ENCODE results near the gene NAALADL2.
"Not testable (repeated sequence)": the region's sequence is repeated elsewhere in the genome, so short reads cannot be mapped to it uniquely, and the experiment has no call there.

Gene NAALADL2

DNA sequence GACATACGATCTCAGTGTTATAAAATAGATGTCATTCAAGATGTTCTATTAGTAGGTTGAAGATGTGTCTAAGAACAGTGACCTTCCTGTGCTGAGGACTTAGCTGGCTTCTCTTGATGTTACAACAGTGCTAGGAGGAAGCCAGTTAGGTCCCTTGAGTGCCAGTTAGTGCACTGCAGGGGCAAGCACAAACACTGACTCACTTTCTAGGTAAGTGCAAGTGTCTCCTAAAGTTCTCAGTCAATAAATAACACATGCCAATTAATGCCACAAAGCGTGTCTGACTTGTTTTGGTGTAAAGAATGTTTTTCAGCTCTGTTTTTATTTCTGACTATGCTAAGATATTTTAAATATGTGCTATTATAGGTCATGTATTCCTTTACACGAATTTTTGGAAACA, 211.8 kb downstream of the NAALADL2 start:
- no peak for DNase-seq (ENCODE audit: low spot score)

DNA sequence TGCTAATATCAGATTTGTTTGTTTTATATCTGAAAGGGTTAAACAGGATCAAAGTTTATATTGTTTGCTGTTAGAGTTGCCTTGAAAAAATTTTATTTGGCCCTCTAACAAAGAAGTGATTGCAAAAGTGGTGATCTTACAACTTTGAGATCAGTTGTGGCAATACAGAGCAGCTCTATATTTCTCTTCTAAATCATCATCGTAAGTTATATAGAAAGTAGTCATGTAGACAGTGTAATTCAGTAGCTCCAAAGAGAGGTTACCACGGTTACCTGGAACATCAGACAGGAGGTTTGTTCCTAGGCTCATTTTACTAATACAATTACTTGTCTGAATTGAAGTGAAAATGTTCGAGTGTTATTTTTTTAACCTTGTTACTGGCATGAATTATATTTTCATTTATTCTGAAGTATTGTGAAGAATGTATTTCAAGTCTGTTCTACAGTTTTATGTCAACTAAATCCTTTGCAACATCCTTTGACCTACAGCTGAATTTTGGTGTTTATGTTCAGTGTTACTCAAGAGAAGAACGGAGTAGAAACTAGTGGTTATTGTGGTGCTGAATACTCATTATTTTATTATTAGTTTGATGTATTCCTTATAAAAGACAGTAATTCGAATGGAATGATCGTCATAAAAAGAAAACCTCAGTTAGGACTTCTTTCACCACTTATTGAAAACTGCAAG, 214.2 kb downstream of the NAALADL2 start:
- DNase-seq (ENCODE audit: low spot score): no peak

DNA sequence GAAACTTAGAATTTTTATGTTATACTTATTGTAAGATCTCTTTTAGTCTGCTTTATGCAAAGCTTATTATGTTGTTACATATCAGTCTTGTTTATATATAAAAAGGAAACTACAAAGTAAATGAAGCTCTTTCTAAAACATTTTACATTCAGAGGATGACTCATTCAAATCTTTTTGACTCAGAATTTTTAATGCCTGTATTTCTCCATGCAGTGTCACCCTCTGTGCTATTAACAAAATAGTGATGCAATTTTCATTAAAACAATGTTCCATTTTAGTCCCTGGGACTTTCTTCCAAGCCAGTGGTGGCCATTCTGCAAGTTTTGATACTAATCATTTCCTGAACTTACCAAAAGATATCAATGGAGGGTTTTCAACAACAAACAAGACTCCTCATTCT, 216.1 kb downstream of the NAALADL2 start:
- peak; percentile 17 for DNase-seq (ENCODE audit: low spot score)

DNA sequence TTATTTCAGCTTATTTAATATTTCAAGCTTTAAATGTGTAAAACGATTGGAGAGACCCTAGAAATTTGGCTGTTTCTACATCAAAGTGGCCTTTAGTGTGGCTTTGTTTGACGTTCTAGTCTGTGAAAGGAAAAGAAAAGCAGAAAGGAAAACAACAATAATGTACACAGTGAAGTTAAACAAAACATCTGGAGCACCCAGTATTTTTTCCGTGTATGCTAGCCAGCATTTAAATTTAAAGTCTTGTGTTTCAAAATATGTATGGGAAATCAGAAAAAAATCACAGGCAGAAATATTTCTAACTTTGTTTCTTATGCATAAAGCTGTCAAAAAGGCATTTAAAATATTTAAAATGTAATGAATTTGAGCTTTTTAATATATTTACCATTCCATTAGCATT, 218.1 kb downstream of the NAALADL2 start:
- DNase-seq (ENCODE audit: low spot score): no peak

DNA sequence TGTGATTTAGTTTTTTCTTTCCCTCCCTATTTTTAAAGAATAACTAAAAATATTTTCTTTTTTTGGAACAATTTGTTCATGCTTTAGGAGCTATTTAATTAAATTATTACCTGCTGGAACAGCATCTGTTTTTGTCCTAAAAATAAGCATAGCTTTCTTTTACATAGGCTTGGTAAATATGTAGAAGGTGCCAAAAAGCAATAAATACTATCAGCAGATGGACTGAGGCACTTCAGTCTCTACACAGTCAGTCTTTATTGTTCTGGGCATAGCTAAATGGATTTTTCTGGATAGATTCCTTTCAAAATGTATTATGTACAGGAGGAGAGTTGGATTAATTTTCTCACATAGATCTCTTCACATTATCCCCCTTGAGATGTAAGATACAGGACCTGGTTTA, 223.5 kb downstream of the NAALADL2 start:
- no peak for DNase-seq (ENCODE audit: low spot score)

DNA sequence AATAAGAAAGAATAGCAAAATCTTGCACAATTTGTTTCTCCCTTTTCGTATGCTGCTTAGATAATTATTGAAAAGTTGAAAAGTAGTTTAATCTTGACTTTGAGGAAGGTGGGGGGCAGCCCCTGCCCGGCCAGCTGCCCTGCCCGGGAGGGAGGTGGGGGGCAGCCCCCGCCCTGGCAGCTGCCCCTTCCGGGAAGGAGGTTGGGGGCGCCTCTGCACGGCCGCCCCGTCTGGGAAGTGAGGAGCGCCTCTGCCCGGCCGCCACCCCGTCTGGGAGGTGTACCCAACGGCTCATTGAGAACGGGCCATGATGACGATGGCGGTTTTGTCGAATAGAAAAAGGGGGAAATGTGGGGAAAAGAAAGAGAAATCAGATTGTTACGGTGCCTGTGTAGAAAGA, 228.0 kb downstream of the NAALADL2 start:
- not testable (repeated sequence) for DNase-seq (ENCODE audit: low spot score)

DNA sequence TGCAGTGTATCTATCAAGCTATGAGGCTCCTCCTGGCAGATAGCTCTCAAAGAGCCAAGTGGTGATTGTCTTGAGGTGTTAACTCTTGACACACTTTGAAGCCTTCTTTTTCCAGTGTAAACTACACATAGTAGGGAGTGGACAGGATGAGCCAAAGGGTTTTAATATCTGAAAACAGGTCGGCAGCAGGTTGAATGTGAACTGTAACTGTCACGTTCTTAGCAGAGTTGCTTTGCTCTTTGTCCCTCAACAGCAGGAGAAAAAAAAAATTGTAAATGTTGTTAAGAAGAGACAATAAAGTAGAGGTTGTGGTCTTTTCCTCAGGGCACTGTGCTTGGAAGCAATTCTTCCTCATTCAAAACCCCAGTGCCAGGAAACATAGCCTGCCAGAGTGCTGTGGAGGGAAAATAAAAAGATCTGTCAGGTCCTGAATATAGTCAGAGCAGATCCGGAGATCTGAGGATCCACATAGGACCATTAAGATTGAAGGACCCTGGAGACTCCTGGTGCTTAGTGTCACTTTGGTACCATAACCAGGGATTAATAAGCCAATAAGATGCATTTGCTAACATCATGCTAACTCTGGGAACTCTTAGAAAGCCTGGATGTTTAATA, 229.7 kb downstream of the NAALADL2 start:
- no peak for DNase-seq (ENCODE audit: low spot score)

DNA sequence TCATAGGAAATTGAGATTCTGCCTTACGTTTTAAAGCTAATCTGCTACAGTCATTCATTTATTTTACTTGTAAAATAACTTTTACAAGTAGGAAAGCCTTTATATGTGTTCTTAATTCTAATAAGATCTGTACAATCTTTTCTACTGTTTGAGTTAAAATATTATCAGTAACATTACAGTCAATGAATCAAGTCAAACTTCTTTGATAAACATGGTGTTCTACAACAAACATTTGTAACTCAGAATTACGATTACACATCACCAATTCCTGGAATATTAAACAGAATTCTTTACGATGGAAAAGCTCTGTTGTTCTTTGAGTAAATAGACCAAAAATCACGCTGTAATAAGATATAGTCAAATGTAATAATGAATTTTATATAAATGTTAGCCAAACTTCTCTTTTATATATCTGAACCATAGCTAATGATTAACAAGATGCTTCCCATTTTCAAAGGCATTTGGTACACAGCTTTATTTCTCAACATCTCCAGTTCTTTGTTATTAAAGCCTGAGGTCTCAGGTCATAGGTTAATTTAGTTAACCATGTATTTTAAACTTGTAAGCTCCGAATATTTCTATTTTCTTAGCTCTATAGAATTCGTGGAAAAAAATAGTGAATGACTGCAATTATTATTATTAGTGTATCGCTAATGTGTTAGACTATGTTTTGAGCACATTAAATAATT, 232.4 kb downstream of the NAALADL2 start:
- DNase-seq (ENCODE audit: low spot score): no peak

DNA sequence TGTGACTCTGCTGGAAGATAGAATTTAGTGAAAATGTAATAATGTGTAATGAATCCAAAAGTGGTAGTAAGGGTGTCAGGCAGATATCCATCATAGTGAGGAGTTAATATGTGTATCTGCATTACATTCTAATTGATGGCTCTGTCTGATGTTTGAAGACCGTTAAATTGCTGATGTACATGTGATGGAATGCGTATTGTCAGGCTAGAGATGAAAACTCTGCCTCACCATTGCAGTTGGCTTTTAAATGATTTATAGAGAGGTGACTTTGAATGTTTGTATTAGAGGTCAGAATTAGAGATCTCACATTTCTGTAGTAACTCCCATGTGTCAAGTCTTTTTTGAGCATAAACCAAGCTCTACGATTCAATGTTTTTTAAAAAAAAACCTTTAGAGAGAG, 234.6 kb downstream of the NAALADL2 start:
- no peak for DNase-seq (ENCODE audit: low spot score)

DNA sequence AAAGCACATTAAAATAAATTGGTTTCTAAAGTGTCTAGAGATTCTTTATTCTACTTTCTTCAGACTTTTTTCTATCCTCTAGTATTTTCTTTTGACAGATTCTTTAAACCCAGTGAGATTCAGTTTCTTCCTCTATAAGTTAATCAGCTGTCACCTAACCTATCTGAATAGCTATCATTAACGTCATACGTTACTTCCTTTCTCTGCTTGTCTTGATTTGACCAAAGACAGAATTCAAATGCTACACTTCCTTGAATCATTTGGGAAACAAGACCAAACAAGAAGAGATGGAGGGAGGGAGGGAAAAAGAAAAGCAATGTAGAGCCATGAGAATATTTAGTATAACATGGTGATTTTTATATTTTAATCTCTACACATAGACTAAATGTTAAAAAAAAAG, 235.2 kb downstream of the NAALADL2 start:
- no peak for DNase-seq (ENCODE audit: low spot score)

DNA sequence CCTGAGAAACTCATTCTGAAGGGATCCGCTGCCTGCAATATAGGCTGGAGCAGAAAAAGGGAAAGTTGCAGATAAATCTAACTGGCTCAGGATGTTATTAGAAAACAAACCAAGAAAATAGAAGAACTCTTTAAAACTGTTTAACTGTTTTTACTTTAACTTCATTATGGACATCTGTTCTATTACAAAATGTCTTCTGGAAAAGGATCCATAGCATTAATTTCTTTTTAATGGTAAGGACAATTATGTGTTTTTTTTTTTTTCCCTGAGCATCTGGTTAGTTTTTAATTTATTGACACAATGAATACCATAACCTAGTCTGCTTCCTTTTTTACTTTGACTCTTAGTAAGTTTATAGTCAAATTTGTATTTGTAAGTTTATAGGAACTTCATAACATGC, 239.5 kb downstream of the NAALADL2 start:
- DNase-seq (ENCODE audit: low spot score): no peak

DNA sequence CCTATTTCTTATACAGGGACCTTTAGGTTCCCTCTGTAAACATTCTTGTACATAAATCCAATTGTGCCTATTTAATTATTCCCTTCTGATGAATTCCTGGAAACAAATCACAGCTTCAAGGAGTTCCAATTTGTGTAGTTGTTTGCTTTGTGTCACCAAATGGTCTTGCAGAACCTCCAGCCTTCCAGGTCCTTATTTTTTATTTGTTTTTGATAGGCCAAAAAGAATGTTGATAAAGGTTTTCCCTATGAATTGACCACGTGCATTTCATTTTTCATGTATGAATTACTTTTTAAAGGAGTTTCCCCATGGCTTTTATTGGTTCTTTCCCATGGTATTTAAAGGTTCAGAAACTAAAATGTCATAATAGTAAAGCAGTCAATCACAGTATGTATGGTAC, 243.0 kb downstream of the NAALADL2 start:
- DNase-seq (ENCODE audit: low spot score): no peak

DNA sequence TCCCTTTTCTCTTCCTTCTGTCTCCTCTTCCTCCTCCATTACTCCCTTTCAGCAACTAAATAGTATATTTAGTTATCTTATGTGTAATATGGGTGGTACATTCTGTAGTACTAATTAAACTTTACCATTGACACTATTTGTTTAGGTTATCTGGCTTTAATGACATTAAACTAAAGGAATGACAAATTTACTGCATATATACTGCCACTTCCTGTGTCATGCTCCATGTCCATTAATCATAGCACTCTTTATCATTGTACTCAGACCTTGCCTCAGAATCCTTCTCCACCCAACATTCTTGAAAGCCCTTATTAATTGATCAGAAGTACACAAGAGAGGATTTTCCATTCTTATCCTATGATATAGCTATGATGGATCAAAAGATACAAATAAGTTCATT, 244.2 kb downstream of the NAALADL2 start:
- DNase-seq (ENCODE audit: low spot score): no peak

DNA sequence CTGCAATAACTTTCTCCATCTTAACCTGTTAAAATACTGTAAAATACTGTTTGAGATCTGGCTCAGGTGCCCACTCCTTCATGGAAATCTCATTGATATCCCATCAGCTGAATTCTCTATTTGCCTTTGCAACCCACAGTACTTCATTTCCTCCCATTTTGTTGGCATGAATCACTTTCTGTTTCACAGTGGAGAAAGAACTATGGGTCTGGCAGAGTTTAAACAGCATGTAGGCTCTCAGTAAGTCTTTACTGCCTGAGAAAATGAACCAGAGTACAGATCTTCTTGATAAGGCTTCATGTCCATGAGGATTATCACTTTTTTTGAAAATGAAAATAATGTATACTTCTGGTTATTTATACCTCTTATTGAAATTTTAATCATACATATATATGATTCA, 245.9 kb downstream of the NAALADL2 start:
- peak; percentile 3 for DNase-seq (ENCODE audit: low spot score)

DNA sequence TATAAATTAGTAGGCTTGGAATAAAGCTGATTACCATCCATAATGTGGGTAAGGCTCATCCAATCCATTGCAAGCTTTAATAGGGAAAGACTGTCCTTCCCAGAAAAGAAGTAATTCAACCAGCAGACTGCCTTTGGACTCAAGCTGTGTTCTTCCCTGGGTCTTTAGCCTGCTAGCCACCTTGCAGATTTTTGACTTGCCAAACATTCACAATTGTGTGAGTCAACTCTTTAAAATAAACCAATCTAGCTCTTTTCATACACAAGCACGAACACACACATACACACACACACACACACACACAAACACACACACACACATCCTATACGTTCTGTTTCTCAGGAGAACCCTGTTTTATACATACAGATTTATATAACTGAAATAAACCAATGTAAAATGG, 248.1 kb downstream of the NAALADL2 start:
- DNase-seq (ENCODE audit: low spot score): no peak

DNA sequence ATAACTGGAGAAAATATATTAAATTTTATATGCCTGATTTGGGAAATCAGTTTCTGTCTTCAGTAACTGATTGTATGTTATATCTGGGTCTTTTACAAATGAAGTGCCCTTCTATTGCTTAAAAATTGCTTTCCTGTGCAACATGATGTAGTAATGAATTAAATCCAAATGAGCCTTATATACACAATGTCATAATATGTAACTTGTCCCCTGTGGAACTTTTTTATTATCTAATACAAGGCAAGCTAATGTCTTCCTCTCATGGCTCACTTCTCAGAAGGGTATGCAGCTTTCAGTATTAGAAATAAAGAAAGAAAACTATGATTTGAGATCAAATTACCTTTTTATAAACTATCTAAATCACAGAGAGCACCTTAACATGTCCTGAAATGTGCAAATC, 248.9 kb downstream of the NAALADL2 start:
- DNase-seq (ENCODE audit: low spot score): no peak

DNA sequence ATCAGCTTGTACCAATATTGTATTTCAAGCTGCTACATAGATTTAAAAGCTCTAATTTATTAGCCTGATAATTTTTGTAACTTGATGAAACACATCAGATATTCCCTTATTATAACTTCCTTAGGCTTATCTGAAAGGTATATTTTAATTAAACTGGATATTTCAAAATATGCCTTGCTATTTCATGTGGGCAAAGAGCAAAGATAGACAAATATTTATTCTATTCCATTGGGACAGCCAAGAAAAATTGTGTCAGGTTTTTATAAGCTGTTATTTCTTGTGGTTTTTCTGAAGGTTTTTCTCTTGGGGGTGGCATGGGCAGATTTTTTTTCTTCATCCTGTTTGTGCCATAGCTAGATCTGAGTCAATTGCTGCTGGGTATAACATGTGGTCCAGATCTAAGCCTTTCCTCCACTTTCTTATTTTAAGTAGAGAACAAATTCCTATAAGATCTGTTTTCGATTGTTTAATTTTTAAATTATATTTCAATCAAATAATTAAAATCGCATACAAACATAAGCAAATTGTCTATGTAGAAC, 249.5 kb downstream of the NAALADL2 start:
- no peak for DNase-seq (ENCODE audit: low spot score)

DNA sequence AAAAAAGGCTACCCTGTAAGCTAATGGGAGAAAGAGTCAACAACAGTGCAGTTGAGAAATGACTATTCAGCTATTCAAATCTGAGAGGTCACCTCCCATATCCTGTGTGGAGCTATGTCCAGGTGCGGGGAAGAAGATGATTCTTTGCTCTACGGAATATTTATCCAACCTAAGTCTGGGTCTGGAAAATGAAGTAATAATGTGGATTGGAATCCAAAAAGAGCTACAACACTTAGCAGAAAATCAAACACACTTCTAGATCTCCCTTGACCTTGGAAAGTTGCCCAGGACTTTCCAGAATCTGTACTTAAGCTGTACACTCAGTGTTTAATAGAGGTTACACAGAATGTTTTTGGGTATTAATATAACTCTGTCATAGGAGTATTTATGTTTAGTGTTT, 251.9 kb downstream of the NAALADL2 start:
- DNase-seq (ENCODE audit: low spot score): no peak

DNA sequence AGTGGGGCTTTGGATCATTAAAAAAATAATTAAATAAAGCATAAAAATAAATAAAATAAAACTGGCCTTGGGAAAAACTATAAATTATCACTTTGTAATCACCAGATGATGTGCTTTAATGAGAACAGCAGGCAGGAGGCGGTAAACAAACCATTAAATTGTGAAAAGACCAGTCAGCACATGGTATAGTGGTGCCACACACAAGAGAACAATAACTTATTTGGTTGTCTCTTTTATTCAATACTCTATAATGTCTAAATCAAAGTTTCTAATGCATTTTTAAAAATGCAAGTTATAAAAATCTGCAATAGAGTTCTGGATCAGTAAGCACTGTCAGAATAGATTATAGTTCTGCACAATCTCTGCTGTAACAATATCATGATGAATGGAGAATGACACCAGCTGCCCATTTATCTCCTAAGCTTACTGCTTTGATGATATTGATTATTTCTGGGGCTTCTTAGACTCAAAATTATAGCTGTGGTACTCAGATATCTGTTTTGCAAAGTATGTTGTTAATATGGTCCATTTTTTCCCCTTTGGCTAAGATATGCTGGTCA, 259.3 kb downstream of the NAALADL2 start:
- no peak for DNase-seq (ENCODE audit: low spot score)

DNA sequence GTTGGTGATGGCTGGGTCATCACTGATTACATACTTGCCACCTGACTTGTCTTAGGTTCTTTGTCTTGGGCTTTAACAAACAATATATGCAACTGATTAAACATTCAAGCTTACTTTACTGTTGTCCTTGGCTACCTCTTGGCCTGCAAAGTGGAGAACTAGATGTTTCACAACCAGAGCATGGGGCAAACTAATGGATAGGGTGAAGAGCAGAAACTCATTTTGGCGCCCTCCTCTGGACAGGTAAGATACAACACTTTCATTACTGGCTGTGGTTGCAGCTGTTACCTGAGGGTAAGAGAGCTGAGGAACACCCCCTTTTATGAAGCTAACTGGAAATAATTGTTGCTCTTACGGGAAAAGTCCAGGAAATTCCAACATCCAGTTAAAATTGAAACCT, 262.1 kb downstream of the NAALADL2 start:
- DNase-seq (ENCODE audit: low spot score): no peak

DNA sequence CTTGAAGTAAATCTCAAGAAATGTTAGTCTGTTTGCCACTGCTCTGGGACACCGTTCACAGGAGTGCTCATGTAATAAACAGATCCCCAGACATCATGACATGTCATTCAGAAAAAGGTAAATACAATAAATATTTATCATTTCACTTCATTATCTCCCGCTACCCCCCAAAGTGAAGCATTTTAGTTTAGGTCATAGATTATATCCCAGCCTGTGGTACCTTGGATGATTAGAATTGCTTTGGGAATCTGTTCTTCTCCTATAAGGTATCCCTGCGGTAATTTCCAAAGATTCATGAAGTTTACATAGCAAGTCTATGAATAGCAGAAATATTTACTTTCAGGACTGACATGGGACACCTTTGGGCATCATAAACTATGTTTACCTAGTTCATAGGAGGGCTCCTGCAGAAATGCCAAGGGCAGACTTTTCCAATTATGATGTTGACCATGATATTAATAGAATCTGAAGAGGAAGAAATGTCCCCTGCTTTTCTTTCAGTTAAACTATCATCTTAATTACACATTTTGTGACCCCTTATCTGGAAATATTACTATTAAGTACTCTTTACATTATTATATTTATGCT, 268.0 kb downstream of the NAALADL2 start:
- no peak for DNase-seq (ENCODE audit: low spot score)

DNA sequence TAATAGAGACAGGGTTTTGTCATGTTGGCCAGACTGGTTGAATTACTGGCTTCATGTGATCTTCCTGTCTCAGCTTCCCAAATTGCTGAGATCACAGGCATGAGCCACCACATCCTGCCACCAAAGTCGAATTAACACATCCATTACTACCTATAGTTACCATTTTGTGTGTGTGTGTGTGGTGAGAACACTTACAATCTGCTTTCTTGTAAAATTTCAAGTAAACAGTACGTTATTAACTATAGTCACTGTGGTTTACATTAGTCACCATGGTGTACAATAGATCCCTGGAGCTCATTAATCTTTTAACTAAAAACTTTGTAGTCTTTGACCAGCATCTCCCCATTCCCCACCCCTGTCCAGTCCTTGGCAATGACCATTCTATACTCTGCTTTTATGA, 270.0 kb downstream of the NAALADL2 start:
- no peak for DNase-seq (ENCODE audit: low spot score)

DNA sequence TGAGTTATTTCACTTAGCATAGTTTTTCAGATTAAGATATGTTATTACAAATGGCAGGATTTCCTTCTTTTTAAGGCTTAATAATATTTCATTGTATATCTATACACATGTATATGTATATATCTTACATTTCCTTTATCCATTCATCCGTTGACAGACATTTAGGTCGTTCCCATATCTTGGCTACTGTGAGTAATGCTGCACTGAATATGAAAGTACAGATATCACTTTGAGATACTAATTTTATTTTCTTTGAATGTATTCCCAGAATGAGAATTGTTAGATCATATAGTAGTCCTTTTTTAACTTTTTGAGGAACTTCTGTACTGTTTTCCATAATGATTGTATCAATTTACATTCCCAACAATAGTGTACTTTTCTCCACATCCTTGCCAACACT, 270.4 kb downstream of the NAALADL2 start:
- no peak for DNase-seq (ENCODE audit: low spot score)
